Prostate gland (tissue), 2 donors: ENCODE measurements around the gene UGT1A3.

Source experiments
- CTCF ChIP-seq, 4 experiments: fragments of 200-600 bp in 2 of 4; fragments of 450-650 bp in 2 of 4; sonication (generic) in 2 of 4; IDR thresholded peaks; 1 replicate in 3 of 4; 2 replicates in 1 of 4; pipeline ENCODE4 v1.5.1; 2016 to 2019; ENCODE audit warnings: antibody characterized with exemption in 4 of 4, mild to moderate bottlenecking in 2 of 4, moderate library complexity in 2 of 4
- POLR2A ChIP-seq: fragments of 450-650 bp; IDR thresholded peaks from one replicate; pipeline ENCODE4 v1.6.1; 2016; ENCODE audit warnings: antibody characterized with exemption, mild to moderate bottlenecking
- POLR2AphosphoS5 ChIP-seq: sonication (generic); formaldehyde crosslinking; IDR thresholded peaks from one replicate; pipeline ENCODE4 v1.6.1; 2017; ENCODE audit warnings: antibody characterized with exemption

DNA sequence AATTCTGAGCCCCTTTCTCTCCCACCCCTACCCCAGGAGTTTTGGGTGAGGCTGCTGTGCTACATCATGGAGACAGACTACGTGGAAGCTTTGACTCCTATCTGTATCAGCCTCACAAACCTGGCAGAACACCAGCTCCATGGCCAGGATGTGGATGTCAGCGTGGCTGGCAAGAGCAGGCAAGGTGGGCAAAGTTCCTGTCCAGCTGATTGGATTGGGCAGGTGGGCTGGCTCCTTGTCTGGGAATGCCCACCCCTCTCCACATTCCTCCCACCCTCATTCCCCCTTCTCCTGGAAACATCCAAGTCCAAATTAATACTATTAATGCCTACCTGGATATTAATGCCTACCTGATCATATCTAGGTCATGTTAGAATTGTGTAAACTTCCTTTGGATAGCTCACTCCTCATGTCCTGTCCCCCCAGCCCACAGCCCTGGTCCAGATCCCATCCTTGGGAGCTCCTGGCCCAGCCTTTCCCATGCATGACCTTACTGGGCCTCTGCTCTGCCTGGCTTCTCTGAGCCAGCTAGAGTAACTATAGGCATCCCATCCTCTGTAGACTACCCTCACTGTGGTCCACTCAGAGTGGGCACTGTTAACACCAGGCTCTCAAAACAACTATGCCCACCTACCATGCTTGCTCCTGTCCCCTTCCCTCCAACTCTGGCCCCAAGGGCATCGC is 73.4 kb downstream of the UGT1A3 start:
- TF ChIP-seq CTCF (IDR thresholded peaks at IDR 0.05) (no peak), POLR2A (no peak), POLR2AphosphoS5 (no peak)
